Fibroblast of pulmonary artery (primary cell): Measurements from ENCODE around the gene FSTL3.
A peak's percentile ranks its signal among the peaks of the same experiment; 100 is the strongest.

Experiments used
- DNase-seq: peaks from one replicate; pipeline ENCODE4 v3.0.0-alpha.2; 2010; ENCODE audit warnings: low read depth
- H3K4me3 ChIP-seq: replicated peaks from 2 replicates; pipeline ENCODE4 v1.5.1; 2011; ENCODE audit warnings: low read depth, mild to moderate bottlenecking, control low read depth, low read length, moderate library complexity
- CTCF ChIP-seq: IDR thresholded peaks from 2 replicates; pipeline ENCODE4 v1.5.1; 2011; ENCODE audit warnings: mild to moderate bottlenecking, control low read depth, low read length, inconsistent platforms; ENCODE audit errors: missing control alignments

Gene FSTL3

GRCh38 chr19:703651-704446 is 27.7 kb downstream of the FSTL3 start:
- no peak for TF ChIP-seq CTCF
- peak overlapping the region; percentile 26 for H3K4me3 ChIP-seq
- peak; percentile 67 for DNase-seq

DNA sequence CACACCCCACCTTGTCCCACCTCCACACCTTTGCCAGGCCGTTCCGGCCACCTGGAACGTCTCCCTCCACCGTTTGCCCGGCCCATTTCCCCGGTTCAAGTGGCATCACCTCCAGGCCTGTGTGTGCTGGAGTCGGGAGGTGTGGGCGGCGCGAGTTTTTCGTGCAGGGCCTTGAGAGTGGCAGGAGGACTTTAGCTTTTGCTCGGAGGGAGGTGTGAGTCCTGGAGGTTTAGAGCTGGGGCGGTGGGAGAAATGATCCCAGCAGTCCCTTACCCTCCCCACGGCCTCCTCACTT is 28.2 kb downstream of the FSTL3 start:
- no peak for DNase-seq
- H3K4me3 ChIP-seq: no peak overlapping the region
- no peak for TF ChIP-seq CTCF

- TF ChIP-seq CTCF: no peak
- peak within 1 kb of the TSS; percentile 57 for H3K4me3 ChIP-seq
- DNase-seq: no peak
These were observed 32.3 kb downstream of the FSTL3 start, which contains the start of gene PALM for GRCh38 chr19:708154-709143. TSS of gene PALM (plus strand) at chr19:708935. CDS start at chr19:709147, 212 bp downstream.

GRCh38 chr19:709196-709964 is 33.2 kb downstream of the FSTL3 start:
- H3K4me3 ChIP-seq: peak overlapping the region; percentile 57
- no peak for DNase-seq
- TF ChIP-seq CTCF: no peak

- peak overlapping the region; percentile 57 for H3K4me3 ChIP-seq
- TF ChIP-seq CTCF: no peak
- DNase-seq: no peak
These were observed 33.9 kb downstream of the FSTL3 start for GRCh38 chr19:709965-710571.

DNA sequence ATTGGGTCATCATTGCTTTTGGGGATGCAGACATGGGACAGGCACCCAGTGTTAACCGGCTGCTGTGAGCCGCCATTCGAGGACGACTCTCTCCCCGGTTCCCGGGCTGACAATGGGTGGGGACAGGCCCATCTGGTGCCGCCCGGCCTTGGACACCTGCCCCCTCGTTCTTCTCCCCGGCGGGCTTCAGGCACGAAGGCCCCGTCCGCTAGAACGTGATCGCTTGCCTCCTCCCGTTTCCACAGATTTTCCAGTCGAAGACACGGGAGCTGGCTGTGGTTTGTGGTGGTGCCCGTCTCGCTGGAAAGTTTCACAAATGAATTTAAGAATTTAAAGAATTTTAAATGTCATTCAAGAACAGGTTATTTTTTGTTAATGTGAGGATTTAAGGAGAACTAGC is 34.6 kb downstream of the FSTL3 start:
- no peak overlapping the region for H3K4me3 ChIP-seq

More for the DNA sequence above, 34.6 kb downstream of the FSTL3 start:
- TF ChIP-seq CTCF: no peak
- no peak for DNase-seq
